Stimulated activated naive CD4-positive, alpha-beta T cell treated with Interleukin-2 at 50 U/mL for 16 hours (primary cell): Measurements from ENCODE around the gene BTBD6.
"Not testable (repeated sequence)": the region's sequence is repeated elsewhere in the genome, so short reads cannot be mapped to it uniquely, and the experiment has no call there.

ENCODE experiments used
- DNase-seq: peaks from one replicate; lab custom pipeline; 2025; lab: John Stamatoyannopoulos, UW

Gene BTBD6

GRCh38 chr14:105269405-105269804 is 21.1 kb downstream of the BTBD6 start:
- no peak for DNase-seq

DNA sequence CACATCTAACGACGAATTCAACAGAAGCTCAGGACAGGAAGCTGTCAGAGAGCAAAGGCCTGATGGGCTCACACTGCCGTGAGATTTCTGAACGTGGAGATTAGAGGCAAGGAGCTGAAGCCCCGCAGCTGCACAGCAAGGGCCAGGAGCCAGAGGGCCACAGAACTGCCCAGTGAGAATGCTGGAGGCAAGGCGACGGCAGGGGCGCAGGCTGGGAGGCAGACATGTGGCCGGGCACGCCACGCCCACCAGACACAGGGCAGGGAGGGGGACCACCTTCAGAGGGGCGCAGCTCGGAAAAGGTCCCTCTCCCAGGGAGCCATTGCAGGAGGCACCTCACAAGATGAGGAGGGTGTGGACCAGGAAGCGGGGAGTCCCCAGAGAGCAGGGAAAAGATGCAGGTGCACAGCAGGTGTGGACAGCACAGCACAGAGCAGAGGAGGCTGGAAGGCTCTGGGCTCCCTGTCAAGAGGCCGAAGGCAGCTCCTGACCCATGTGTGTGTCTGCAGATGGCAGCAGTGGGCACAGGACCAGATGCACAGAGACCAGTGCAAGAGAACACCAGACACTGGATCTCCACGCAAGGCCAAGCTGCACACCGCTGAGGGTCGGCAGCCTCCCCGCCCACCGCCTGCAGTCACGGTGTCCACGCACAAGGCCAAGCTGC is 23.0 kb downstream of the BTBD6 start:
- no peak for DNase-seq

DNA sequence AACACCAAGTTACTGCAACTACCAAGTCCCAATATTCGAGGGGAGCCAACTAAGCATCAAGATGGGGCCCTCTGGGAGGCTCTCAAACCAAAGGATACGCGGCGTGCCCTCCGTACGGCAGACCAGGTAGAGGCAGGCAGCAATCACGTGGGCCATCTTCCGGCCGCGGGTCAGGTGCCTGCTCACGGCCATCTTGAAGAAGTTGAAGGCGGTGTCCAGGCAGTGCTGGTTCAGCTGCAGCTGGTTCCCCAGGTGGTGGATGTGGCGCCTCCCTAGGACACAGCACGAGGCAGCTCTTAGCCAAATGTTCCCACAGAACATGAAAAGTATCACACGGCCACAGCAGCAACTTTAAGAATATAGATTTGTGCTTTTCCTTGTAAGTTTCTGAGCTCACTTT is 24.3 kb downstream of the BTBD6 start:
- no peak for DNase-seq

DNA sequence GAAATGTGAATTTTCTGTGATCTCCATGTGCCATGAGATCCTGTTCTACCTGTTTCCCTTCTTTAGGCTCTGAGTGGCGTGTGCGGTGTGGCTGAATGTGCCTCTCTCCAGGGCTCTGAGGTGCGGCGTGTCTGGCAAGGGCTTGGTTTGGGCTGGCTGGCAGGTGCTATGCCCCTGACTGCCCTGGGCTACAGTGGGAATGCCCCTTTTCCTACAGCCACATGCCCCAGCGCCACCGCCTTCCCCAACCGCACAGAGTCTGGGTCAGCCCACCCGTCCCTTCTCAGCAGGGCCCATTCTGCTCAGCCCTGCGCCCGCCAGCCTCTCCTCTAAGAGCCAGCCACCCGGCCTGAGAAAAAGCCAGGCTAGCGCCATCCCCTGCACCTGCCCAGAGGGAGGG is 24.7 kb downstream of the BTBD6 start:
- no peak for DNase-seq

DNA sequence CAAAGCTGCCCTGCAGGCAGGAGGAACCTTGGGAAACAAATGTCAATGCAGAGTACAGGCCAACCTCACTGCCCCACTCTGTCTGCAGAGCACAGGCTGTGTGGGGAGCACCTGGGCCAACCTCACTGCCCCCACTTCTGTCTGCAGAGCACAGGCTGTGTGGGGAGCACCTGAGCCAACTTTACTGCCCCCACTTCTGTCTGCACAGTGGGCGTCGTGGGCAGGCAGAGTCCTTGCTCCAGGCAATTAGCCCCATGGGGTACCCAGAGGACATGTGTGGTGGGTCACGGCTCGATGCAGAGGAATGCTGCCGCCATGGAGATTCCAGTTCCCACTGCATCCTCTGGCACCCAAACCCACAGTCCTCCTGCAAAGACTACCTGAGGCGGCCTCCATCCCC is 26.3 kb downstream of the BTBD6 start:
- no peak for DNase-seq

GRCh38 chr14:105275267-105275946 is 27.1 kb downstream of the BTBD6 start:
- DNase-seq = no peak

GRCh38 chr14:105277448-105277847 is 29.1 kb downstream of the BTBD6 start:
- DNase-seq = not testable (repeated sequence)

DNA sequence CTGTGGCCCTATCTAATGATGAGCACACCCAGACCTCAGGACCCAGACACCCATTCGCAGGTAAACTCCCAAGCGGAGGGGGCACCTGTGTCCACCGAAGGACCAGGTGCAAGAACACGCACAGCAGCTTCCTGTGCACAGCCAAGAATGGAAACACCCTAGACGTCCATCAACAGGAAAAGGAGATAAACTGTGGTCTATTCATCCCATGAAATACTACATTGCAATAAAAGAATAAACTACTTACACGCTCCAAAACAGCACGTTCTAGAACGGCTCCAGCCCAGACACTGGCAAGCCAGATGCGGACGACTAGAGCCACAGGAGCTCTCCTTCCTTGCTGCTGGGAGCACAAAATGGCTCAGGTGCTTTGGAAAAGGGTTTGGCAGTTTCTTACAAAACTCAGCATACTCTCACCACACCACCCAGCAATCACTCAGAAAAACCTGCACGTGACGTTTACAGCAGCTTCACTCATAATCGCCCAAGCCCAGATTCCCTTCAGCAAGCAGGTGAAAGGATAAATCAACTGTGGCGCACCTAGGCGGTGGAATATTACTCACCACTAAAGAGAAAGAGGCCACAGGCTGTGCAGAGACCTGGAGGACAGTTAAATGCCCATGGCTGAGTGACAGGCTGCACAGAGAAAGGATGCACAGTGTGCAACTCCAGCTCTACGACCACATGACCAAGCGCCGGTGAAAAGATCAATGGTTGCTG is 31.5 kb downstream of the BTBD6 start:
- DNase-seq = no peak

DNA sequence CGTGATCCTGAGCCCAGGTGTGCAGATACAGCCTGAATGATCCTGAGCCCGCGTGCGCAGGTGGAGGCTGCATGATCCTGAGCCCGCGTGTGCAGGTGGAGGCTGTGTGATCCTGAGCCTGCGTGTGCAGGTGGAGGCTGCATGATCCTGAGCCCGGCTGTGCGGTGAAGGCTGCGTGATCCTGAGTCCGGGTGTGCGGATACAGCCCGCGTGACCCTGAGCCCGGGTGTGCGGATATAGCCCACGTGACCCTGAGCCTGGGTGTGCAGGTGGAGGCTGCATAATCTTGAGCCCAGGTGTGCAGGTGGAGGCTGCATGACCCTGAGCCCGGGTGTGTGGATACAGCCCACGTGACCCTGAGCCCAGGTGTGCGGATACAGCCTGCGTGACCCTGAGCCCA is 32.2 kb downstream of the BTBD6 start:
- DNase-seq = no peak

DNA sequence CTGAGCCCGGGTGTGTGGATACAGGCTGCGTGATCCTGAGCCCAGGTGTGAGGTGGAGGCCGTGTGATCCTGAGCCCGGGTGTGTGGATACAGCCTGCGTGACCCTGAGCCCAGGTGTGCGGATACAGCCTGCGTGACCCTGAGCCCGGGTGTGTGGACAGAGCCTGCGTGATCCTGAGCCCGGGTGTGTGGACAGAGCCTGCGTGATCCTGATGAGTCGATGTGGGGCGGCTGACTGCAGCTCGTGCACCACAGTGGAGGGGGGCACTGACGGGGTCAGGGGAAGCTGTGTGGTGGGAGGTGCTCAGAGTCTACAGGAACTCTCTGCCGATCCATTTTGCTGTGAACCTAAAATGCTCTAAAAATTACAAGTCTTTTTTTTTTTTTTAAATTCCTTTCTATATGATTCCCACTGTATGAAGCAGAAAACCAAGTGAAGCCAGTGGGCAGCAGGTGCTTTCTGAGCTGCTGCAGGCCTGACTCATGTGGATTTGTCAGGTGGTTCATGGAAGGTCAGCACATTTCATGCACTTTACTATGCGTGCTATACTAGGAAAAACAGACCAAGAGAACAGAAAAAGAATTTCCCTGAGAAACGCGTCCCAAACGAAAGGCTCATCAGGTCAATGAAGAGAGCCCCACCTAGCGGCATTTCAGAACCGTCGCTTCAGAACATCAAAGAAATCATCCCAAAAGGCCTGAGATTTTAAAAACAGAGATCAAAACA is 33.2 kb downstream of the BTBD6 start:
- DNase-seq = no peak

- no peak for DNase-seq
These were observed 33.9 kb downstream of the BTBD6 start for GRCh38 chr14:105282098-105282725.

- no peak for DNase-seq
These were observed 34.7 kb downstream of the BTBD6 start for GRCh38 chr14:105283028-105283427.

DNA sequence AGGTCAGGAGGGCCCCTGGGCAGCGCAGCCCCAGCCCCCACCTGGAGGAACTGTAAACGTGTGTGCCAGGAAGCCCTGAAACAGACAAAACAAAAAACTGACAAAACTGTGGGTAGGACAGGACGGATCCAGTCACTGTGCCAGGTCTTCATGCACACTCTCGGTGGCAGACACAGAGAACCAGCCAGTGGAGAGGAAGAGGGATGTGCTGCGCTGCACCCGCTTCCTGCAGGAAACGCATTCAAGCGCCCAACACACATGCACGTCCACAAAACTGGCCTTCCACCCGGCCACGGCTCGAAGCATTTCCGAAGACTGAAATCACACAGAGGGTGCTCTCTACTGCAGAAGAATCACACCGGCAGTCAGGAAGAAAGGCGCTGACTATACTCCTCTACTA is 35.6 kb downstream of the BTBD6 start:
- no peak for DNase-seq

DNA sequence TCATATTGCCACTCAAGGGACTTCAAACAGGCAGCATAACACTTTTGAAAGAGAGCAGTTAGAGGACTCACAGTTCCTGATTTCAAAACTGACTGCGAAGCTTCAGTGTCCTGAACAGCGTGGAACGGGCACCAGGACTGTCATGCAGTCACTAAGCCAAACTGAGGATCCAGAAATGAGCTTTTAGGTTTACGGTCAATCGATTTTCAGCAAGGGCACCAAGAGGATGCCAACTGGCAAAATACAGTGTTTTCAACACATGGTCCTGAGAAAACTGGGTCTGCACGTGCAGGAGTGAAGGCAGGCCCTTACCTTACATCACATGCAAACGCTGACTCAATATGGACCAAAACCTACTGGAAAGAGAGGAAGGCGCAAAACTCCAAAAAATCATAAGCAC is 36.8 kb downstream of the BTBD6 start:
- no peak for DNase-seq

- DNase-seq = no peak
These were observed 38.4 kb downstream of the BTBD6 start for GRCh38 chr14:105286759-105287144.

DNA sequence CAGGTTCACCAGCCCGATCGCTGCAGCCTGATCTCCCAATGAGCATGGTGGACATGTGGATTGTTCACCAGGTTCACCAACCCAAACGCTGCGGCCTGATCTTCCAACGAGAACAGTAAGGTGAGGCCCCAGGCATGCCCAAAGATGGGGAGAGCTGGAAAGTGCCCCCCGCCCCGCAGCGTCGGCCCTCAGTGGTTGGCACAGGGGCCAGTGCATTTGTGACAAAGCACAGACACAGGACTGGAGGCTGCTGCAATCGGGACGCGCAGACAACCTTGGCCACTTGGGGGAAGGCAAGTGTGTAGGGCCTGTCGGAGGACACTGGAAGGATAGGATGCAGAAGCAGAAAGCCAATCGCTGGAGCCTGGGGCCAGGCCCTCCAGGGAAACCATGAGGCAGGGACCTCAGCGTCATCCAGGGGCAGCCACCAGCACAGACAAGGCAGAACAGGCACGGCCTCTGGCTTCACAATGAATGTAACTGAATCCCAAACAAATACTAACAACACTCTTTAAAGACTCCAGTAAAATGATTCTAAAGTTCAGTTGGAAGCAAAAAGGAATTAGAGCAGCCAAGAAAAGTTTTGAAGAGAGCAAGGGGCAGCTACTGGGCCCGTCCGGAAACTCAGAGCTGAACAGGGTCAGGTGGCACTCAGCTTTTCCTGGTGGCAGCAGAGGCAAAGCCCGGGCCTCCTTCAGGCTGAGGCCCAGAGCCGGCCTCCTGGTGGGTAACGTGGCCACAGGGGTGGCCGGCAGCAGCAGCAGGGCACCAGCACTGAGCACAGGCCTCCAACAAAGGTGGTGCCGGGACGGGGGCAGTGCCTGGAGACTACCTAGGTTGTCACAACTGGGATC is 39.1 kb downstream of the BTBD6 start:
- DNase-seq = no peak

DNA sequence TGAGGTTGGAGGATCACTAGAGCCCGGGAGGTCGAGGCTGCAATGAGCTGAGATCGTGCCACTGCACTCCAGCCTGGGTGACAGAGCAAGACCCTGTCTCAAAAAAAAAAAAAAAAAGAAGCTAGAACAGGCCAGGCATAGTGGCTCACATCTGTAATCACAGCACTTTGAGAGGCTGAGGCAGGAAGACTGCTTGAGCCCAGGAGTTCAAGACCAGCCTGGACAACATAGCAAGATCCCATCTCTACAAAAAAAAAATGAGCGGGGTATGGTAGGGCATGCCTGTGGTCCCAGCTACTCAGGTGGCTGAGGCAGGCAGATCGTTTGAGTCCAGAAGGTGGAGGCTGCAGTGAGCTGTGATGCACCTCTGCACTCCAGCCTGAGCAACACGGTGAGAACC is 40.6 kb downstream of the BTBD6 start:
- DNase-seq = not testable (repeated sequence)

DNA sequence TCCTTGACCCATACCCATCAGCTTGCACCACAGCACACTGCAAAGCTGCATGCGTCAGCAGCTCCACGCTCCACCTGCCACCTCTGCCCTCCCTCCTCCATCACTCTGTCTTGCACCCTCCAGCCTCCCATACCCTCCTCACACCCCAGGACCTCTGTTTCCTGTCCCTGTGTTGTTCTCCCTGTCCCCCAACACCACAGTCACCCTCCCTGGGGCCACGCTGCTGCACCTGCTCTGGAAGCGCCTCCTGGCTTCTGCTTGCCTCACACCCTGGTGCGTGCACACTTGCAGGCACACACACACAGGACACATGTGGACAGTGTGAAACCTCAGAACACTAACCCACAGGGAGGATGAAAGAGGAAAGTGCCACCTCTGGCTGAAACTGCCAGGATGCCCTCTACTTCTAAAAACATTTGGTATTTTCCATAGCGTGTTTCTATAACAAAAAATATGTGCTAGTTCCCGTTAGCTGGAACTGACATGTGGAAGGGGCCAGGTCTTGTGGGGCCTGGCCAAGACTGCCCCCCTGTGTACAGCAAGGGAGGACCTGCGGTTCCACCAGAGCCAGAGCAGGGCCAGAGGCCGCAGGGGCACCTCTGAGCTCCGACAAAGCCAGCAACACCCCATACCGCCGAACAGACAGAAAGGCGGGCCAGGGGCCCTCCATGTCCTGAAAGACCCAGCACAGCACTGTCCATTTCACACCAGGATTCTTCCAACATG is 42.5 kb downstream of the BTBD6 start:
- DNase-seq = no peak

DNA sequence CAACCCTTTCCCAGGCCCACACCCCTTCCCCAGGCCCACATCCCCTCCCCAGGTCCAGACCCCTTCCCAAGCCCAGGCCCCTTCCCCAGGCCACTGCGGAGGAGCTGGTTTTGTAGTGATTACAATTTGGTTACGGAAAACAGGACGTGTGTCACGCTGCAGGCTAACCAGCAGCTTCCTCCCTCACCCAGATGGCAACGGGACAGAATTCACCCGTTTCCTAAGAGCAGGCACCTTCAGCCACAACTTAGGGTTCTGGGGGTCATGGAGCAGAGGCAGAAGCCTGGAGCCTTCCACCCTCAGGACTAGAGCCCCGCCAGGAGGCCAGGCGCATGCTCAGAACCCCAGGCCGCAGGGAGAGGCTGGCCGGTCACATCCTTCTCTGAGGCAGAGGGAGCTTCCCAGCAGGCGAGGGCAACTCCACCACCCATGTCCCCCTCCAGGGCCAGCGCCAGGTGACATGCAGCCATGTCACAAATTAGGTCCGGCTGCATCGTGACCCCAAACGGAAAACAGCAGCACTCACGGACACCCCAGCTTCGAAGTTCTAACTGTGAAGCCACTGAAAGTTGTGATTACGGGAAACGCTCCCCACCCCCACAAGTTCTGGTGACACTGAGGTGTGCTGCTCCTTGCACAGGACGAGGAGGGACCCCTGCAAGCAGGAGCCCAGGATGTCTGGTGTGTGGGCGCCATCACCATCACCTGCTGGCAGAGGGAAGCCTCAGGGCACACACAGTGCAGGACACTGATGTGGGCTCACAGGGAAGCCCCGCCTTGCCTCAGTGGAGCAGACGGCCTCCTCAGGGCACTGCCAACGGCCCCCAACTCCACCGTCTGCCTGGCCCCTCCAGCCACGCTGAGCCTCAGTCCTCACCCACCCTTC is 44.7 kb downstream of the BTBD6 start:
- peak; percentile 21 for DNase-seq
